ENCODE measurements around the gene TSPEAR.

TSPEAR gene

DNA sequence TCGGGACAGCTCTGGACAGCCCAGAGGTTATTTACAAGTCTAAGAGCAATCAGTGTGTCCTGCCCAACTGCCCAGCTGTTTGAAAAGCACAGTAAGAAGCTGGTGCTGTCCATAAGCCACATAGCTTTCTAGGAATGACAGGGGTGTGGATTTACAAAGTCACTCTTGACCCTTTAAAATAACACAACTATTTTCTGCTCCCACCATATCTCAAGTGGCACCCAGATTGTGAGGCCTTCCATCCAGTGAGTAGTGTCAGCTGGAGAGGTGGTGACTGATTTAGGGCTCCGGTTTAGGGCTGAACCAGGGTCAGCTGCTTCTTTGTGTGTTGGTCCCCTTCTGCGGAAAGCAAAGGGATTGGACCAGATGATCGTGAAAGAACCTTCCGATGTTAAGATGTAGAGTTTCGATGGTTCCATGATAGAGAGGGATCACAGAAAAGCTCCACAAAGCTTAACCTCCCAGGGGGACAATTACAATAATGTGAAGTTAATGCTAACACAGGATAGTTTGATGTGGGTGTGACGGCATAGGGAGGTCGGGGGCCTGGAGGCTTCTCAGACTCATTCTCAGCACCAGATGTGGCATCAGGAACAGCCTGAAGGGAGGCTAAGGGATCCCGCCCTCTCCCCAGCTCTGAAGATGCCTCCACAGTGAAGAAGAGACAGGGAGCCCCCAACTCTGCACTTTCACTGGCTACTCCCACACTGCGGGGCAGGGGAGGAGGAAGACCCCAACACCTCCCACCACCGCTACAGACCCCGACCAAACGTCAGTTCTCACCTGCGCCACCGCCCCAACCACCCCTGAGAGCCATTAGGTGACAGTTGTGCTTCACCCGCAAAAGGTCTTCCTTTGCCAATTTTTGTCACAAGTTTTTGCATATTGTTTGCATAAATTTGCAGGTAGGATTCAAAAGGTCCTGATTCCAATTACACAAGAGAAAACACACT is 215.5 kb downstream of the TSPEAR start:
- Histone ChIP-seq H3K36me3 (ENCODE audit: control insufficient read depth, insufficient read depth, low read length) (peaks cover 17% of the 10 kb centered on the region), H3K9me3 (ENCODE audit: control insufficient read depth, insufficient read depth, low read depth, low read length) (peaks cover 35% of the 10 kb centered on the region), H3K9ac (ENCODE audit: low read length) (no peak overlapping the region), H3K4me3 (ENCODE audit: low read depth, low read length) (no peak overlapping the region), H3K27ac (ENCODE audit: low read depth, low read length) (no peak overlapping the region), H3K27me3 (ENCODE audit: control insufficient read depth, insufficient read depth, low read length) (no peaks in the 10 kb centered on the region), H3K4me1 (ENCODE audit: control insufficient read depth, insufficient read depth, low read length) (peaks cover 16% of the 10 kb centered on the region; the same call in 1 of the 2 replicates)

DNA sequence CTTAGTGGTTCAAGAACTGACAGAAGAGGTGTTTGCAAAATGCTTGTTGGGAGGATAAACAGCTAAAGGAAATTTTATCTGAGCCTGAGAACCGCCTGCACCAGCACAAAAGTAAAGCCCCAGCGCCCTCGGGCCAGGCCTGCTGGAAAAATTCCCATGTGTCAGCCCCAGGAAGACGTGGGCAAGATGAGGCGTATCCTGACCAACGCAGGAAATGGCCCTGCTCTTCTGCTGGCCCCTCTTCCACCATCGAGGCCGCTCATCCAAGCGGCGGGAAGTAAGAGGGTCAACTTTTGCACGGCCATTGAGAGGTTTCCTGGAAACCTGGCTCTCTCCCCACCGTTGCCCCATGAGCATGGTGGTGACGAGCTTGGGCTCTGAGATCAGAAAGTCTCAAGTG is 216.4 kb downstream of the TSPEAR start:
- no peaks in the 10 kb centered on the region for H3K27me3 ChIP-seq (ENCODE audit: control insufficient read depth, insufficient read depth, low read length)
- peaks cover 25% of the 10 kb centered on the region for H3K36me3 ChIP-seq (ENCODE audit: control insufficient read depth, insufficient read depth, low read length)
- H3K9me3 ChIP-seq (ENCODE audit: control insufficient read depth, insufficient read depth, low read depth, low read length) = peaks cover 45% of the 10 kb centered on the region
- no peak overlapping the region for H3K4me3 ChIP-seq (ENCODE audit: low read depth, low read length)
- H3K27ac ChIP-seq (ENCODE audit: low read depth, low read length) = no peak overlapping the region
- no peak overlapping the region for H3K9ac ChIP-seq (ENCODE audit: low read length)
- H3K4me1 ChIP-seq (ENCODE audit: control insufficient read depth, insufficient read depth, low read length) = peaks cover 16% of the 10 kb centered on the region; the same call in 1 of the 2 replicates

DNA sequence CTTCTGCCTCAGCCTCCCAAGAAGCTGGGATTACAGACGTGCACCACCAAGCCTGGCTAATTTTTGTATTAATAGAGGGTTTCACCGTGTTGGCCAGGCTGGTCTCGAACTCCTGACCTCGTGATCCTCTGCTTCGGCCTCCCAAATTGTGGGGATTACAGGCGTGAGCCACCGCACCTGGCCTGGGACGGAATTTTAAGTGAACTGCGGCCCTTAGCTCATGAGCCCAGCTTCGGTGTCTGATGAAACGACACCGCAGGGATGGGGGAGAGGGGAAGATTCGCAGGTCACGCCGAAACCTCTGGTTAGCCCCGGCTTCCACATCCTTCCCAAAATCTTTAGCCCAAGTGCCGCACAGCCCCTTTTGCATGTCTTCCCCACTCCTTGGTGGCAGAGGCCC is 217.0 kb downstream of the TSPEAR start:
- no peak overlapping the region for H3K4me3 ChIP-seq (ENCODE audit: low read depth, low read length)
- no peak overlapping the region for H3K27ac ChIP-seq (ENCODE audit: low read depth, low read length)
- peaks cover 16% of the 10 kb centered on the region; the same call in 1 of the 2 replicates for H3K4me1 ChIP-seq (ENCODE audit: control insufficient read depth, insufficient read depth, low read length)
- H3K9ac ChIP-seq (ENCODE audit: low read length) = no peak overlapping the region
- H3K36me3 ChIP-seq (ENCODE audit: control insufficient read depth, insufficient read depth, low read length) = peaks cover 25% of the 10 kb centered on the region
- H3K27me3 ChIP-seq (ENCODE audit: control insufficient read depth, insufficient read depth, low read length) = no peaks in the 10 kb centered on the region
- H3K9me3 ChIP-seq (ENCODE audit: control insufficient read depth, insufficient read depth, low read depth, low read length) = peaks cover 49% of the 10 kb centered on the region

DNA sequence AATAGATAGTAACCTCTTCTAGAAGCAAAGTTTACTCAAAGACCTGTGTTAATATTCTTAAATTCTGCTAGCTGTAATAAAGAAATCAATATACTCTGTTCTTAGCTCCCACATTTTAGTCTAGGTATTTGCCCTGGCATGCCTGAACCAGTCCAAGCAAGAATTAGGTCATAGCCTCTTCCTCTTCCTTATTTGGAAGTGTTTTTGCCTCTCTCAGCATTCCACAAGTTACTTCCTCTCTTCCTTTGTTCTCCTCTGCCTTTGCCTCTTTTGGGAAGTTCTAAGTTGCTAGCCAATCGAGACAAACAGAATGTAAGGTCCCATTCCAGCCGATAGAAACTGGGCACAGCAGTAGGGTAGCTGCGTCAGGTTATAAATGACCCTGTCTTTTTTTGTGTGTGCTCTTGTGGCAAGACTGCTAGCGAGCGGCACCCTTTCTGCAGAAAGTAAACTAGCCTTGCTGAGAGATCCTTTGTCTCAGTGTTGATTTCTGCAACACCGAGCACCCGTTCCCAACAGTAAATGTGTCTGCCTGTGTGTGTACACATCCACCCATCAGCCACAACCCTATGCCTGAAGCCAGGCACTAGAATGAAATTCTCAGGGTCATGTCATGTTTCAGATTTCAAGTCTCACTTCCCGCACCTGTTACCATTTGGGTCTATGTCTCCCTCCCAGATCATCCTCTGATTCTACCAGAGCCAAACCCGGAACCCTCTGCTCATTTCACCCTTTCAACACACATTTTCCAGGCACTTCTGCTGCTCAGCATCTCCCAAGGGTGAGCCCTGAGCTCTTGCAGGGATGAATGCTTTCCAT is 218.6 kb downstream of the TSPEAR start:
- Histone ChIP-seq H3K9me3 (ENCODE audit: control insufficient read depth, insufficient read depth, low read depth, low read length) (peaks cover 60% of the 10 kb centered on the region), H3K36me3 (ENCODE audit: control insufficient read depth, insufficient read depth, low read length) (peaks cover 25% of the 10 kb centered on the region), H3K27me3 (ENCODE audit: control insufficient read depth, insufficient read depth, low read length) (no peaks in the 10 kb centered on the region), H3K27ac (ENCODE audit: low read depth, low read length) (no peak overlapping the region), H3K9ac (ENCODE audit: low read length) (no peak overlapping the region), H3K4me1 (ENCODE audit: control insufficient read depth, insufficient read depth, low read length) (peaks cover 15% of the 10 kb centered on the region; the same call in 1 of the 2 replicates), H3K4me3 (ENCODE audit: low read depth, low read length) (no peak overlapping the region)

- no peaks in the 10 kb centered on the region for H3K4me1 ChIP-seq (ENCODE audit: control insufficient read depth, insufficient read depth, low read length)
- H3K9me3 ChIP-seq (ENCODE audit: control insufficient read depth, insufficient read depth, low read depth, low read length) = peaks cover 60% of the 10 kb centered on the region
- no peak overlapping the region for H3K9ac ChIP-seq (ENCODE audit: low read length)
- H3K36me3 ChIP-seq (ENCODE audit: control insufficient read depth, insufficient read depth, low read length) = peaks cover 25% of the 10 kb centered on the region
- H3K4me3 ChIP-seq (ENCODE audit: low read depth, low read length) = no peak overlapping the region
- no peak overlapping the region for H3K27ac ChIP-seq (ENCODE audit: low read depth, low read length)
- no peaks in the 10 kb centered on the region for H3K27me3 ChIP-seq (ENCODE audit: control insufficient read depth, insufficient read depth, low read length)
Observed at GRCh38 chr21:44490816-44491215, 220.6 kb downstream of the TSPEAR start.

- Histone ChIP-seq H3K4me1 (ENCODE audit: control insufficient read depth, insufficient read depth, low read length) (no peaks in the 10 kb centered on the region), H3K36me3 (ENCODE audit: control insufficient read depth, insufficient read depth, low read length) (peaks cover 25% of the 10 kb centered on the region), H3K9me3 (ENCODE audit: control insufficient read depth, insufficient read depth, low read depth, low read length) (peaks cover 60% of the 10 kb centered on the region), H3K27ac (ENCODE audit: low read depth, low read length) (no peak overlapping the region), H3K9ac (ENCODE audit: low read length) (no peak overlapping the region), H3K4me3 (ENCODE audit: low read depth, low read length) (no peak overlapping the region), H3K27me3 (ENCODE audit: control insufficient read depth, insufficient read depth, low read length) (no peaks in the 10 kb centered on the region)
Observed at GRCh38 chr21:44490405-44490804, 221.0 kb downstream of the TSPEAR start.

DNA sequence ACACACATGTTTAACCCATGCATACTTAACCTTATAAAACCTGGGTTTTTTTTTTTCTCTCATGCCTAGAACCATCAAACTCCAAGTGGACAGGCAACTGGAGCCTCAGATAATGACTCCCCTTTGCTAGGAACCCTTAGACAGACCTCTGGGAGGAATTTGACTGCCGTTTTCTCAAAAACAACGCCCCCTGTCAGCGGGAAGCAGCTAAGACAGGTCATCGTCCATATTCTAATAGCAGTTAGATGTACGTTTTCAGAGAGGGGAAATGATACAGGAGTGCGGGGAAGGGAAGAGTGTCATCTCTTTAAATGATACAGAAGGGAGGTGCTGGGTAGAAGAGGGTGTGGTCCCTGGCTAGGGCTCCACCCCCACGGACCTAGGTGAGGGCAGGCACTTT is 221.4 kb downstream of the TSPEAR start:
- no peak overlapping the region for H3K4me3 ChIP-seq (ENCODE audit: low read depth, low read length)
- 0 out of 2 replicates have a peak, but pooled peaks cover under 1% of the 10 kb centered on the region for H3K4me1 ChIP-seq (ENCODE audit: control insufficient read depth, insufficient read depth, low read length)
- H3K9me3 ChIP-seq (ENCODE audit: control insufficient read depth, insufficient read depth, low read depth, low read length) = peaks cover 60% of the 10 kb centered on the region
- H3K36me3 ChIP-seq (ENCODE audit: control insufficient read depth, insufficient read depth, low read length) = peaks cover 25% of the 10 kb centered on the region
- H3K27ac ChIP-seq (ENCODE audit: low read depth, low read length) = no peak overlapping the region
- H3K27me3 ChIP-seq (ENCODE audit: control insufficient read depth, insufficient read depth, low read length) = no peaks in the 10 kb centered on the region
- no peak overlapping the region for H3K9ac ChIP-seq (ENCODE audit: low read length)

- H3K27me3 ChIP-seq (ENCODE audit: control insufficient read depth, insufficient read depth, low read length) = no peaks in the 10 kb centered on the region
- 0 out of 2 replicates have a peak, but pooled peaks cover 2% of the 10 kb centered on the region for H3K4me1 ChIP-seq (ENCODE audit: control insufficient read depth, insufficient read depth, low read length)
- H3K4me3 ChIP-seq (ENCODE audit: low read depth, low read length) = no peak overlapping the region
Observed at GRCh38 chr21:44487831-44488230, 223.5 kb downstream of the TSPEAR start.

DNA sequence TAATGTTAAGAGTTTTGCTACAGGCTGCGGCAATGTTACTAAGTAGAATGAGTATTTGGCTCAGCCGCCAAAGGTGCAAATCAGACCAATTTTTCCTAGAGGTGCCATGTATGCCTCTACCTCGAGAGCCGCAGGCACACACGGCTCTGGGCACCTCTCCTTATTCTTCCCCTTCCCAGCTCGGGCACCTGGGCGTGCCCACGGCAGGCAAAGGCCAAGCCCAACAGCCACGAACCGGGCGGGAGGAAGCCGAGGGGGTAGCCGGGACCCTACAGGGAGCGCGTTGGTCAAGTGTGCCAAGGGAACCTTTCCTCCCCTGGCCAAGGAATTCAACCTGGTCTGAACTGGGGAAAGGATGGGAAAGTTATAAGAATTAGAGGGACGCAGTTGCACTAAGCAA is 225.1 kb downstream of the TSPEAR start:
- H3K4me3 ChIP-seq (ENCODE audit: low read depth, low read length) = peak overlapping the region; percentile 63

More at GRCh38 chr21:44487831-44488230, 223.5 kb downstream of the TSPEAR start:
- Histone ChIP-seq H3K27ac (ENCODE audit: low read depth, low read length) (no peak overlapping the region), H3K36me3 (ENCODE audit: control insufficient read depth, insufficient read depth, low read length) (peaks cover 19% of the 10 kb centered on the region), H3K9ac (ENCODE audit: low read length) (no peak overlapping the region), H3K9me3 (ENCODE audit: control insufficient read depth, insufficient read depth, low read depth, low read length) (peaks cover 42% of the 10 kb centered on the region)

DNA sequence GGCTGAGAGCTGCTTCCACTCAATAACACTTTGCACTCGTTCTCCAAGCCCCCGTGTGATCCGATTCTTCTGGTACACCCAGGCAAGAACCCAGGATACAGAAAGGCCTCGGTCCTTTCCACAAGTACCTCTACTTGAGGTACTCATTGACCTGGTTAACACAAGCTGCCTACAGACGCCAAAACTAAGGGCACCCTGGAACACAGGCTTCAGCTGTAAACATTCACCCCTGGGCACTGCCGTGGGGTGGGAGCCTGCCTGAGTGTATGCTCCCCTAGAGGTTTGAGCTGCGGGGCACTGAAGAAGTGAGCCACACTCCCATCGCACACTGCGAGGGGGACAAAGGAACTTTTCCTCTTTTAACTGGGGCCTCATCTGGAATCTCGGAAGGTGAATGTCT is 225.6 kb downstream of the TSPEAR start:
- peak overlapping the region; percentile 63 for H3K4me3 ChIP-seq (ENCODE audit: low read depth, low read length)
- peak overlapping the region; percentile 22; the same call in 1 of the 2 replicates for H3K27ac ChIP-seq (ENCODE audit: low read depth, low read length)
- H3K36me3 ChIP-seq (ENCODE audit: control insufficient read depth, insufficient read depth, low read length) = peaks cover 7% of the 10 kb centered on the region
- peak overlapping the region; percentile 73 for H3K9ac ChIP-seq (ENCODE audit: low read length)
- H3K9me3 ChIP-seq (ENCODE audit: control insufficient read depth, insufficient read depth, low read depth, low read length) = peaks cover 24% of the 10 kb centered on the region
- H3K27me3 ChIP-seq (ENCODE audit: control insufficient read depth, insufficient read depth, low read length) = no peaks in the 10 kb centered on the region
- H3K4me1 ChIP-seq (ENCODE audit: control insufficient read depth, insufficient read depth, low read length) = 0 out of 2 replicates have a peak, but pooled peaks cover 2% of the 10 kb centered on the region

More for the DNA sequence above, 225.1 kb downstream of the TSPEAR start:
- Histone ChIP-seq H3K9ac (ENCODE audit: low read length) (peak overlapping the region; percentile 73), H3K4me1 (ENCODE audit: control insufficient read depth, insufficient read depth, low read length) (0 out of 2 replicates have a peak, but pooled peaks cover 2% of the 10 kb centered on the region), H3K9me3 (ENCODE audit: control insufficient read depth, insufficient read depth, low read depth, low read length) (peaks cover 28% of the 10 kb centered on the region), H3K27ac (ENCODE audit: low read depth, low read length) (no peak overlapping the region), H3K27me3 (ENCODE audit: control insufficient read depth, insufficient read depth, low read length) (no peaks in the 10 kb centered on the region), H3K36me3 (ENCODE audit: control insufficient read depth, insufficient read depth, low read length) (peaks cover 10% of the 10 kb centered on the region)

Measured in HUES6 (cell line).